ENCODE measurements around the gene SMAD7. TPM values are rescaled to one million over a fixed set of nuclear protein-coding genes. Genes with fewer than 3 reads are reported as not detected.

The SMAD7 gene
- polyA plus RNA-seq, 3 donors = 1.4 to 9.4 (median 1.5) TPM

- Histone ChIP-seq H2AFZ (ENCODE audit: insufficient read depth, low read depth, low read length, poor library complexity, severe bottlenecking) (no peak overlapping the region), H3K27ac (ENCODE audit: low read depth in 1 of 2, low read length in 2 of 2) (no peak overlapping the region)
These were observed 6.4 kb upstream of the SMAD7 start for GRCh38 chr18:48957136-48957535.

DNA sequence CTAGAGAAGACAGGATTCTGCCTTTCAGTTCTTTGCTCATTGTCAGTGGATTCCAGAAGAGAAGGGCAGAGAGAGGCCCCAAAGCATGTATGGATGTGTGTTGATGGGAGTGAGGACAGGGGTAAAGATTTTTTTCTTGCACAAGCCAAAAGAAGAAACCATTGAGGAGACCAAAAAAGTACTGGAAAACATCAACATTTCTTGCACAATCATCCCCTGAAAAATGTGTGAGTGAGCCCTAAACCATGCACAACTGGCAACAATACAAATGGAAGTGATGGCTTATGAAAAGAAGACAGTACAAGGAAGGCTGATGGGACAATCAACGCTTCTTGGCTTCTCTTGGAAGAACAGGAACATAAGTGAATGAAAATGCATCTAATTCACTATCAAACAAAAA, 5.6 kb upstream of the SMAD7 start:
- peaks cover 0 to 2% (median 0%) of the 10 kb centered on the region in 7 donors for H3K9me3 Mint-ChIP-seq
- TF ChIP-seq, protein P1, sequence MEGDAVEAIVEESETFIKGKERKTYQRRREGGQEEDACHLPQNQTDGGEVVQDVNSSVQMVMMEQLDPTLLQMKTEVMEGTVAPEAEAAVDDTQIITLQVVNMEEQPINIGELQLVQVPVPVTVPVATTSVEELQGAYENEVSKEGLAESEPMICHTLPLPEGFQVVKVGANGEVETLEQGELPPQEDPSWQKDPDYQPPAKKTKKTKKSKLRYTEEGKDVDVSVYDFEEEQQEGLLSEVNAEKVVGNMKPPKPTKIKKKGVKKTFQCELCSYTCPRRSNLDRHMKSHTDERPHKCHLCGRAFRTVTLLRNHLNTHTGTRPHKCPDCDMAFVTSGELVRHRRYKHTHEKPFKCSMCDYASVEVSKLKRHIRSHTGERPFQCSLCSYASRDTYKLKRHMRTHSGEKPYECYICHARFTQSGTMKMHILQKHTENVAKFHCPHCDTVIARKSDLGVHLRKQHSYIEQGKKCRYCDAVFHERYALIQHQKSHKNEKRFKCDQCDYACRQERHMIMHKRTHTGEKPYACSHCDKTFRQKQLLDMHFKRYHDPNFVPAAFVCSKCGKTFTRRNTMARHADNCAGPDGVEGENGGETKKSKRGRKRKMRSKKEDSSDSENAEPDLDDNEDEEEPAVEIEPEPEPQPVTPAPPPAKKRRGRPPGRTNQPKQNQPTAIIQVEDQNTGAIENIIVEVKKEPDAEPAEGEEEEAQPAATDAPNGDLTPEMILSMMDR (IDR thresholded peaks at IDR 0.05) = no peak
- Histone ChIP-seq H3K9ac (ENCODE audit: insufficient read depth, low read length, poor library complexity, severe bottlenecking) (no peak overlapping the region), H2AFZ (ENCODE audit: insufficient read depth, low read depth, low read length, poor library complexity, severe bottlenecking) (no peak overlapping the region), H3K9me3 (replicated peaks in 1 of 2; ENCODE audit: control insufficient read depth in 1 of 2, insufficient read depth in 1 of 2, low read length in 2 of 2) (no peaks in the 10 kb centered on the region), H3K4me3 (replicated peaks in 1 of 3; ENCODE audit: low read depth in 2 of 3, low read length in 3 of 3) (no peak overlapping the region), H3K4me2 (replicated peaks; ENCODE audit: extremely low read depth, low read length, poor library complexity, severe bottlenecking) (no peak overlapping the region), H3K27me3 (ENCODE audit: control insufficient read depth in 2 of 2, insufficient read depth in 2 of 2, low read length in 2 of 2) (no peaks in the 10 kb centered on the region), H3K27ac (ENCODE audit: low read depth in 1 of 2, low read length in 2 of 2) (no peak overlapping the region), H3K36me3 (replicated peaks in 1 of 2; ENCODE audit: control insufficient read depth in 1 of 2, insufficient read depth in 2 of 2, low read length in 2 of 2) (no peaks in the 10 kb centered on the region), H3K79me2 (ENCODE audit: insufficient read depth, low read length) (no peaks in the 10 kb centered on the region), H3K4me1 (ENCODE audit: control insufficient read depth in 1 of 2, insufficient read depth in 2 of 2, low read length in 2 of 2) (peaks cover 7 to 8% of the 10 kb centered on the region in 2 donors), H4K20me1 (ENCODE audit: insufficient read depth, low read length) (no peaks in the 10 kb centered on the region)
- peaks cover 2 to 7% (median 6%) of the 10 kb centered on the region in 3 donors for H3K27me3 Mint-ChIP-seq (ENCODE audit: low read depth in 3 of 3)
- no peak for DNase-seq
- H3K36me3 Mint-ChIP-seq = no peaks in the 10 kb centered on the region
- no peak overlapping the region for H3K4me3 Mint-ChIP-seq
- WGBS (ENCODE audit: insufficient coverage) = no CpG with 5 or more reads among the region's 1 CpG
- peak overlapping the region in 1 of 7 donors; percentile 1 for H3K27ac Mint-ChIP-seq
- H3K4me1 Mint-ChIP-seq = peaks cover 17% of the 10 kb centered on the region
- intact Hi-C loops (cut with micrococcal nuclease) = loop anchor here in 1 of 2 donors (10.0 kb wide), 2 partner anchors 98 to 538 kb away; partner anchors contain the start of gene RPL17

More at GRCh38 chr18:48957136-48957535, 6.4 kb upstream of the SMAD7 start:
- 70% methylated on average over 8 of the region's 8 CpGs for WGBS (ENCODE audit: insufficient coverage)
- H3K4me1 ChIP-seq (ENCODE audit: control insufficient read depth in 1 of 2, insufficient read depth in 2 of 2, low read length in 2 of 2) = peaks cover 7 to 8% of the 10 kb centered on the region in 2 donors
- TF ChIP-seq, protein P1 (IDR thresholded peaks at IDR 0.05) = no peak
- no peak overlapping the region for H3K4me3 Mint-ChIP-seq
- H3K9ac ChIP-seq (ENCODE audit: insufficient read depth, low read length, poor library complexity, severe bottlenecking) = no peak overlapping the region
- no peak overlapping the region for H3K27ac Mint-ChIP-seq
- H3K36me3 ChIP-seq (replicated peaks in 1 of 2; ENCODE audit: control insufficient read depth in 1 of 2, insufficient read depth in 2 of 2, low read length in 2 of 2) = no peaks in the 10 kb centered on the region
- no peak for DNase-seq
- no peaks in the 10 kb centered on the region for H4K20me1 ChIP-seq (ENCODE audit: insufficient read depth, low read length)
- no peaks in the 10 kb centered on the region for H3K36me3 Mint-ChIP-seq
- intact Hi-C loops (cut with micrococcal nuclease) = loop anchor here in 1 of 2 donors (10.0 kb wide), 2 partner anchors 98 to 538 kb away; partner anchors contain the start of gene RPL17
- H3K27me3 ChIP-seq (ENCODE audit: control insufficient read depth in 2 of 2, insufficient read depth in 2 of 2, low read length in 2 of 2) = no peaks in the 10 kb centered on the region
- no peak overlapping the region for H3K4me3 ChIP-seq (replicated peaks in 1 of 3; ENCODE audit: low read depth in 2 of 3, low read length in 3 of 3)
- H3K9me3 ChIP-seq (replicated peaks in 1 of 2; ENCODE audit: control insufficient read depth in 1 of 2, insufficient read depth in 1 of 2, low read length in 2 of 2) = no peaks in the 10 kb centered on the region
- H3K4me1 Mint-ChIP-seq = peaks cover 17% of the 10 kb centered on the region
- peaks cover 0 to 4% (median 0%) of the 10 kb centered on the region in 7 donors for H3K9me3 Mint-ChIP-seq
- H3K79me2 ChIP-seq (ENCODE audit: insufficient read depth, low read length) = no peaks in the 10 kb centered on the region
- H3K4me2 ChIP-seq (replicated peaks; ENCODE audit: extremely low read depth, low read length, poor library complexity, severe bottlenecking) = no peak overlapping the region
- H3K27me3 Mint-ChIP-seq (ENCODE audit: low read depth in 3 of 3) = peaks cover 2 to 7% (median 6%) of the 10 kb centered on the region in 3 donors
